ENCODE data around the gene RIPPLY2. TPM values are rescaled to one million over a fixed set of nuclear protein-coding genes. Genes with fewer than 3 reads are reported as not detected.
"Not testable (repeated sequence)": the region's sequence is repeated elsewhere in the genome, so short reads cannot be mapped to it uniquely, and the experiment has no call there.

Gene RIPPLY2, protein sequence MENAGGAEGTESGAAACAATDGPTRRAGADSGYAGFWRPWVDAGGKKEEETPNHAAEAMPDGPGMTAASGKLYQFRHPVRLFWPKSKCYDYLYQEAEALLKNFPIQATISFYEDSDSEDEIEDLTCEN
- total RNA-seq, result not detected in 2 replicates
- long read RNA-seq, result 0 reads

DNA sequence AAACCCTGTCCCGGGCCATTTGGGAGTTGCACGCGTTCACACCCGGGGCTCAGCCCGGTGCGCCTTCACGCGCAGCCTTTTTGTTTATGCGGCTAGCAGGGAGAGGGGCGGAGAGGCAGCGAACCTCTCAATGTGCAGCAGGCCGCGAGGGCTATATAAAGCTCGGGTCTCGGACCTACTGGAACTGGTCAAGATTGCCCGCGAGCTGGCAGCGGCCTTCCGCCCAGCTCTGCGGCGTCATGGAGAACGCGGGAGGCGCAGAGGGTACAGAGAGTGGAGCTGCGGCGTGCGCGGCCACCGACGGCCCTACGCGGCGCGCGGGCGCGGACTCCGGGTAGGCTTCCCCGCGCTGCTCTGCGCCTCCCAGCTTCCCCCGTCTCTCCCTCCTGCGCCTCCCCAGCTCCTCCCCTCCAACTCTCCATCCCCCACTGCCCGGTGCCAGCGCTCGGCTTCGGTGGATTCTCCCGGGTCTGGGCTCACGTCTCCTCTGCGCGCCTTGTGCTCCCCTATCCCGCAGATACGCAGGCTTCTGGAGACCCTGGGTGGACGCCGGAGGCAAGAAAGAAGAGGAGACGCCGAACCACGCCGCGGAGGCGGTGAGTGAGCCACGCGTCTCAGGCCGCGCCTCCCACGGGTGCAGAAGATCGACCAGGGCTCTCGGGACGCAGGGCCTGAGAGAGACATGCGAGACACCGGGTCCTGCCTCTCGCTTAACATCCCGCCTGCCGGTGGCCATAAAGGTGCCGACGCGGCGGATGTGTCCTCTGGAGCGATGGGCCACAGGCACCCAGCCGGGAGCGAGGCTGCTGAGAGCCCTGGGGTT is at the start of gene RIPPLY2:
Gene RIPPLY2, plus strand, starts transcription at position 183 of the 823 bp plus-strand sequence. Its CDS starts 57 bp downstream, at position 240.
- peaks cover 1% of the 10 kb centered on the region for H3K4me1 Mint-ChIP-seq (ENCODE audit: low read depth)
- TF ChIP-seq, protein P1, sequence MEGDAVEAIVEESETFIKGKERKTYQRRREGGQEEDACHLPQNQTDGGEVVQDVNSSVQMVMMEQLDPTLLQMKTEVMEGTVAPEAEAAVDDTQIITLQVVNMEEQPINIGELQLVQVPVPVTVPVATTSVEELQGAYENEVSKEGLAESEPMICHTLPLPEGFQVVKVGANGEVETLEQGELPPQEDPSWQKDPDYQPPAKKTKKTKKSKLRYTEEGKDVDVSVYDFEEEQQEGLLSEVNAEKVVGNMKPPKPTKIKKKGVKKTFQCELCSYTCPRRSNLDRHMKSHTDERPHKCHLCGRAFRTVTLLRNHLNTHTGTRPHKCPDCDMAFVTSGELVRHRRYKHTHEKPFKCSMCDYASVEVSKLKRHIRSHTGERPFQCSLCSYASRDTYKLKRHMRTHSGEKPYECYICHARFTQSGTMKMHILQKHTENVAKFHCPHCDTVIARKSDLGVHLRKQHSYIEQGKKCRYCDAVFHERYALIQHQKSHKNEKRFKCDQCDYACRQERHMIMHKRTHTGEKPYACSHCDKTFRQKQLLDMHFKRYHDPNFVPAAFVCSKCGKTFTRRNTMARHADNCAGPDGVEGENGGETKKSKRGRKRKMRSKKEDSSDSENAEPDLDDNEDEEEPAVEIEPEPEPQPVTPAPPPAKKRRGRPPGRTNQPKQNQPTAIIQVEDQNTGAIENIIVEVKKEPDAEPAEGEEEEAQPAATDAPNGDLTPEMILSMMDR (IDR thresholded peaks at IDR 0.05; ENCODE audit: unreplicated experiment), result no peak
- peaks cover 76% of the 10 kb centered on the region for H3K27me3 Mint-ChIP-seq
- peak within 1 kb of the TSS; percentile 76 for H3K4me3 Mint-ChIP-seq (ENCODE audit: low read depth)
- no peak within 1 kb of the TSS for H3K27ac Mint-ChIP-seq
- peak; percentile 15 for DNase-seq (ENCODE audit: low spot score, unreplicated experiment)
- H3K36me3 Mint-ChIP-seq (ENCODE audit: insufficient read depth), result no peaks in the 10 kb centered on the region
- H3K9me3 Mint-ChIP-seq (ENCODE audit: low read depth), result no peaks in the 10 kb centered on the region

DNA sequence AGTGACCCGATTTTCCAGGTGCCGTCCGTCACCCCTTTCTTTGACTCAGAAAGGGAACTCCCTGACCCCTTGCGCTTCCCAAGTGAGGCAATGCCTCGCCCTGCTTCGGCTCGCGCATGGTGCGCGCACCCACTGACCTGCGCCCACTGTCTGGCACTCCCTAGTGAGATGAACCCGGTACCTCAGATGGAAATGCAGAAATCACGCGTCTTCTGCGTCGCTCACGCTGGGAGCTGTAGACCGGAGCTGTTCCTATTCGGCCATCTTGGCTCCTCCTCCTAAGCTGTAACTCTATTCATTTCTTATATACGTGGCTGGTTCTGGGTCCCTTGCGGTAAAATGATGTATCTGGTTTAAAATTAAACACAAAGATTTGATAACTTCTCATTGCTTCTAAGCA is 49.7 kb upstream of the RIPPLY2 start:
- H3K27ac Mint-ChIP-seq, result not testable (repeated sequence)

DNA sequence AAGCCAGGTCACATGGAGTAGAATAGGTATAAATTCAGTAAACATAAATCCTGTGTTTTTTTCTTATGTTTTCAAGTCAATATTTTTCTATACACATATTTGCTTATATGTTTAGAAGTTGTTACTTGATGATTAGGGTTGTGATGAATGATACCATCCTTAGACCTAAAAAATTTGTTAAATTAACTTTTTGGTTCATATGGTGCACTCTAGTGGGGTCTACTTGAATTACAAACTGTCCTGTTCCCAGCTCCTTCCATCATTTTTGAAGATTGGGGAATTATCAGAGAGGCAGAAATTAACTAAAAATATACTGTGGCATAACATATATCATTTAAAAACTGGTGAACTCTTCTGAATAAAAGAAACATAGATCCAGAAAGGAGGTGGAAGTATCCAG is 48.3 kb upstream of the RIPPLY2 start:
- Mint-ChIP-seq H3K9me3 (ENCODE audit: low read depth) (no peaks in the 10 kb centered on the region), H3K27ac (no peak overlapping the region), H3K27me3 (no peaks in the 10 kb centered on the region), H3K4me1 (ENCODE audit: low read depth) (no peaks in the 10 kb centered on the region), H3K4me3 (ENCODE audit: low read depth) (no peak overlapping the region), H3K36me3 (ENCODE audit: insufficient read depth) (peaks cover 1% of the 10 kb centered on the region)
- TF ChIP-seq, protein P1 (IDR thresholded peaks at IDR 0.05; ENCODE audit: unreplicated experiment), result no peak
- DNase-seq (ENCODE audit: low spot score, unreplicated experiment), result no peak

More for the DNA sequence above, 49.7 kb upstream of the RIPPLY2 start:
- not testable (repeated sequence) for H3K27me3 Mint-ChIP-seq; H3K4me3 Mint-ChIP-seq (ENCODE audit: low read depth); H3K36me3 Mint-ChIP-seq (ENCODE audit: insufficient read depth); H3K9me3 Mint-ChIP-seq (ENCODE audit: low read depth); DNase-seq (ENCODE audit: low spot score, unreplicated experiment); H3K4me1 Mint-ChIP-seq (ENCODE audit: low read depth)

DNA sequence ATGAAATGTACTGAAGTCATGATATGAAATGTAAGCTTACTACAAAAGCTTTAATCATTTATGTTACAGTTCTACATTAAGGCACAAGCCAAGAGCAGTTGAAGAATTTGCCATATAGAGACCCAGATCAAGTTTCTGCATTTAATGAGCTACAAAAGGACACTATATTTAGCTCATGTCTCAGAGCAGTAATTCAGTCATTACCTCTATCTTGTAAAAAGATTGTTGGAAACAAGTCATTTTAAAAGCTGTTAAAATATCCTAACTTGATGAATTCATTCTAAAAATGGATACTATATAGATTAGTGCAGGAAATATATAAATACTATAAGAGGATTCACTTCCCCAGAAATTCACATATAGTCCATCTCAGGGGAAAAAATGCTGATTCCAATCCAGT is 45.2 kb upstream of the RIPPLY2 start:
- no peak for DNase-seq (ENCODE audit: low spot score, unreplicated experiment)
- Mint-ChIP-seq H3K36me3 (ENCODE audit: insufficient read depth) (peaks cover 1% of the 10 kb centered on the region), H3K4me3 (ENCODE audit: low read depth) (no peak overlapping the region), H3K4me1 (ENCODE audit: low read depth) (no peaks in the 10 kb centered on the region), H3K9me3 (ENCODE audit: low read depth) (no peaks in the 10 kb centered on the region), H3K27me3 (no peaks in the 10 kb centered on the region), H3K27ac (no peak overlapping the region)
- TF ChIP-seq, protein P1 (IDR thresholded peaks at IDR 0.05; ENCODE audit: unreplicated experiment), result no peak

DNA sequence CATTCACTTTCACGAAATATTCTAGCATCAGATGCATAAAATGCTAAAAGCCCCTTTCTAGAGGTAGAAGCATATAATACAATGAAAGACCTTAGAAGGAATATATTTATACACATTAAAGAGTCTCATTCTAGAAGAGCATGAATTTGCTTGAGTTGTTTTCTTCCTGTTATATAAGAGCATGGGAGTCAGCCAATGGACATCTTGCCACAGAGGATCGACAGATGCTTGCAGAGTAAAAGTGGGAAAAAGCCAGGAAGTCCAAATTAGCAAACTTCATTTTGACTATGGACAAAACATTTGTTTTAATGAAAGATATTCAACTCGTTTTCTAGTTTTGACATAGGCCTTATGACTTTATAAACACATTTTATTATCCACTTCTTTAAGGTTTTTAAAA is 44.2 kb upstream of the RIPPLY2 start:
- TF ChIP-seq, protein P1 (IDR thresholded peaks at IDR 0.05; ENCODE audit: unreplicated experiment), result no peak
- Mint-ChIP-seq H3K27ac (no peak overlapping the region), H3K4me3 (ENCODE audit: low read depth) (no peak overlapping the region), H3K4me1 (ENCODE audit: low read depth) (no peaks in the 10 kb centered on the region), H3K27me3 (no peaks in the 10 kb centered on the region), H3K9me3 (ENCODE audit: low read depth) (no peaks in the 10 kb centered on the region), H3K36me3 (ENCODE audit: insufficient read depth) (no peaks in the 10 kb centered on the region)
- no peak for DNase-seq (ENCODE audit: low spot score, unreplicated experiment)

Data from progenitor cell of endocrine pancreas (in vitro differentiated cells).